Endothelial cell of umbilical vein (primary cell): ENCODE measurements around the gene ZBTB21. TPM values are rescaled to one million over a fixed set of nuclear protein-coding genes. Genes with fewer than 3 reads are reported as not detected.

Experiments used
- BruUV-seq: library from RNA; stranded (reverse); fragments of 400-500 nt; replicated peaks from 2 replicates; lab custom pipeline; 2021; lab: Mats Ljungman, UMichigan
- CTCF ChIA-PET: fragments of 300-600, 350-600 bp; sonication (Branson Sonifier 250); formaldehyde crosslinking; loops from one replicate; lab custom pipeline; 2021; ENCODE audit warnings: antibody characterized with exemption, inconsistent platforms; lab: Charles Lee
- POLR2A ChIA-PET: fragments of 300-600, 350-600 bp; sonication (Branson Sonifier 250); formaldehyde crosslinking; loops from one replicate; lab custom pipeline; 2021; ENCODE audit warnings: antibody characterized with exemption, inconsistent platforms; lab: Charles Lee
- DNase-seq: peaks from one replicate; pipeline ENCODE4 v3.0.0-alpha.2; 2011; ENCODE audit warnings: low read depth, low spot score
- FAIRE-seq: peaks from 2 replicates; lab custom pipeline; 2011; peaks lifted over from hg19 to GRCh38; lab: Jason Lieb, UNC
- H2AFZ ChIP-seq: 2 replicates; pipeline ENCODE4 v1.6.0; 2012; ENCODE audit warnings: low read depth, low read length, control low read depth, inconsistent platforms
- H3K27ac ChIP-seq: 2 replicates; pipeline ENCODE4 v1.5.1; 2011; ENCODE audit warnings: low read depth, mild to moderate bottlenecking, control low read depth, low read length, moderate library complexity; ENCODE audit not compliant: insufficient read depth
- H3K27me3 ChIP-seq, 2 experiments: 2 replicates each; pipeline versions ENCODE4 v1.6.0 to v1.6.1; 2011; ENCODE audit warnings: low read length in 2 of 2, mixed read lengths in 1 of 2; ENCODE audit not compliant: control insufficient read depth in 2 of 2, insufficient read depth in 2 of 2
- H3K36me3 ChIP-seq, 2 experiments: 2 replicates in 1 of 2; 3 replicates in 1 of 2; pipeline ENCODE4 v1.5.1; 2011; ENCODE audit warnings: low read length in 2 of 2, mild to moderate bottlenecking in 1 of 2, moderate library complexity in 1 of 2; ENCODE audit not compliant: control insufficient read depth in 2 of 2, insufficient read depth in 2 of 2; ENCODE audit errors: extremely low read depth in 1 of 2
- H3K4me1 ChIP-seq: 3 replicates; pipeline ENCODE4 v1.5.1; 2011; ENCODE audit warnings: mild to moderate bottlenecking, low read length; ENCODE audit not compliant: control insufficient read depth, insufficient read depth; ENCODE audit errors: extremely low read depth
- H3K4me2 ChIP-seq: 2 replicates; pipeline ENCODE4 v1.6.1; 2011; ENCODE audit warnings: low read length, control low read depth, mixed read lengths; ENCODE audit not compliant: insufficient read depth
- H3K4me3 ChIP-seq, 3 experiments: fragments of 200-600 bp in 1 of 3; sonication (generic), shearing (Covaris generic) in 1 of 3; replicated peaks in 1 of 3; 2 replicates each; pipeline ENCODE4 v1.5.1; 2011 to 2016; ENCODE audit warnings: control low read depth in 3 of 3, low read length in 3 of 3, mild to moderate bottlenecking in 2 of 3, inconsistent platforms in 1 of 3, low read depth in 1 of 3, moderate library complexity in 1 of 3; ENCODE audit not compliant: insufficient read depth in 1 of 3
- H3K79me2 ChIP-seq: 2 replicates; pipeline ENCODE4 v1.6.0; 2012; ENCODE audit warnings: low read length, inconsistent platforms; ENCODE audit not compliant: control insufficient read depth, insufficient read depth
- H3K9ac ChIP-seq: replicated peaks from 2 replicates; pipeline ENCODE3; 2011; ENCODE audit warnings: low read length, control low read depth; ENCODE audit not compliant: insufficient read depth; ENCODE audit errors: extremely low read depth
- H3K9me1 ChIP-seq: replicated peaks from 3 replicates; pipeline ENCODE4 v1.6.0; 2011; ENCODE audit warnings: mild to moderate bottlenecking, low read length; ENCODE audit not compliant: control insufficient read depth, insufficient read depth; ENCODE audit errors: extremely low read depth
- H3K9me3 ChIP-seq: replicated peaks from 2 replicates; pipeline ENCODE4 v1.5.1; 2012; ENCODE audit warnings: low read length, inconsistent platforms; ENCODE audit not compliant: control insufficient read depth, insufficient read depth
- H4K20me1 ChIP-seq: replicated peaks from 2 replicates; pipeline ENCODE3; 2011; ENCODE audit warnings: mild to moderate bottlenecking, low read length; ENCODE audit not compliant: control insufficient read depth, insufficient read depth; ENCODE audit errors: extremely low read depth
- CTCF ChIP-seq, 2 donors: IDR thresholded peaks; 1 replicate in 1 of 2; 2 replicates in 1 of 2; pipeline ENCODE4 v1.5.1; 2011; ENCODE audit warnings: low read length in 2 of 2, mild to moderate bottlenecking in 2 of 2, moderate library complexity in 2 of 2, control low read depth in 1 of 2, inconsistent platforms in 1 of 2, low read depth in 1 of 2; ENCODE audit not compliant: insufficient read depth in 1 of 2; ENCODE audit errors: extremely low read depth in 1 of 2
- EZH2 ChIP-seq: IDR thresholded peaks from 2 replicates; pipeline ENCODE4 v1.6.1; 2012; ENCODE audit warnings: borderline replicate concordance, low read depth, mild to moderate bottlenecking, moderate library complexity, low read length, inconsistent platforms; ENCODE audit not compliant: severe bottlenecking
- FOS ChIP-seq: IDR thresholded peaks from 2 replicates; pipeline ENCODE4 v1.6.1; 2011; ENCODE audit warnings: mild to moderate bottlenecking, low read length, moderate library complexity, borderline replicate concordance; ENCODE audit not compliant: insufficient read depth
- GATA2 ChIP-seq: IDR thresholded peaks from 2 replicates; pipeline ENCODE4 v1.7.0; 2011; ENCODE audit warnings: low read depth, mild to moderate bottlenecking, moderate library complexity, mixed read lengths, low read length; ENCODE audit not compliant: insufficient read length, insufficient read depth
- JUN ChIP-seq: IDR thresholded peaks from 2 replicates; pipeline ENCODE4 v1.6.1; 2011; ENCODE audit warnings: borderline replicate concordance, low read depth; ENCODE audit not compliant: insufficient read length, insufficient read depth
- MYC ChIP-seq: IDR thresholded peaks from one replicate; pipeline ENCODE4 v1.6.1; 2011; ENCODE audit warnings: mild to moderate bottlenecking, low read depth, low read length
- POLR2A ChIP-seq: IDR thresholded peaks from 2 replicates; pipeline ENCODE4 v1.6.1; 2012; ENCODE audit warnings: low read depth, mild to moderate bottlenecking, control low read depth, low read length
- POLR2AphosphoS5 ChIP-seq: IDR thresholded peaks from 2 replicates; pipeline ENCODE4 v1.6.1; 2012; ENCODE audit warnings: low read depth, mild to moderate bottlenecking, control low read depth, low read length, moderate library complexity; ENCODE audit not compliant: insufficient read depth
- dilution Hi-C: fragments of 300-500 bp; cut with MboI; formaldehyde crosslinking; loops from one replicate; pipeline ENCODE4 v1.15.0; 2019; ENCODE audit warnings: low sequenced_read_pairs; ENCODE audit not compliant: extremely low pct_ligation_motif_present
- intact Hi-C: fragments of 100-400 bp; cut with micrococcal nuclease; formaldehyde crosslinking; loops from one replicate; pipeline ENCODE4 v1.10.0; 2022
- polyA plus RNA-seq, 4 experiments: library from polyadenylated mRNA; depleted of rRNA in 3 of 4; stranded (reverse) in 3 of 4; unstranded in 1 of 4; fragments of >200 nt; gene quantifications; 2 replicates each; pipeline versions ENCODE4 v1.2.1 to v1.2.3, GENCODE V29; 2011 to 2012; ENCODE audit warnings: missing spikeins in 1 of 4
- total RNA-seq: library from RNA; stranded (reverse); gene quantifications from 2 replicates; pipeline ENCODE4 v1.2.3, GENCODE V29; 2021
- TF ChIP-seq, protein P1 (sequence below): IDR thresholded peaks from 2 replicates; pipeline ENCODE4 v1.6.1; 2011; ENCODE audit not compliant: insufficient read depth, insufficient read length

ZBTB21 gene
- total and polyA plus RNA-seq, 2 donors (not counting 3 experiments of a cell fraction or from before 2014, with no cell fraction given) = 2.8 to 12.4 TPM

- no peaks in the 10 kb centered on the region for H3K36me3 ChIP-seq
- DNase-seq = no peak
- H4K20me1 ChIP-seq = no peaks in the 10 kb centered on the region
- no peak overlapping the region for H3K27ac ChIP-seq
- H3K4me1 ChIP-seq = peaks cover 15% of the 10 kb centered on the region
- peaks cover 4% of the 10 kb centered on the region for H3K79me2 ChIP-seq
- dilution Hi-C loops = no loop called here
- intact Hi-C loops = loop anchor here (5.0 kb wide), 1 partner anchor 196 kb away; no protein-coding TSS in a partner anchor
- no peak overlapping the region for H3K4me3 ChIP-seq
- no peaks in the 10 kb centered on the region for H3K9me1 ChIP-seq
- H3K9me3 ChIP-seq = no peaks in the 10 kb centered on the region
- H2AFZ ChIP-seq = no peak overlapping the region
- H3K9ac ChIP-seq = no peak overlapping the region
- no peak for TF ChIP-seq EZH2
- no peak for TF ChIP-seq POLR2A
- no peak for TF ChIP-seq GATA2
- TF ChIP-seq CTCF (IDR thresholded peaks at IDR 0.05; ENCODE audit: extremely low read depth in 1 of 2, insufficient read depth in 1 of 2, low read depth in 1 of 2, low read length in 2 of 2) = no peak
- no peak for TF ChIP-seq JUN
- no peak for TF ChIP-seq FOS
- TF ChIP-seq, protein P1, sequence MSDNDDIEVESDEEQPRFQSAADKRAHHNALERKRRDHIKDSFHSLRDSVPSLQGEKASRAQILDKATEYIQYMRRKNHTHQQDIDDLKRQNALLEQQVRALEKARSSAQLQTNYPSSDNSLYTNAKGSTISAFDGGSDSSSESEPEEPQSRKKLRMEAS = no peak
- TF ChIP-seq POLR2AphosphoS5 = no peak
- TF ChIP-seq MYC = no peak
- POLR2A ChIA-PET = no interaction called here
- BruUV-seq = no TSS peak
- no peak overlapping the region for H3K4me2 ChIP-seq
- no peak for FAIRE-seq
- H3K27me3 ChIP-seq = peaks cover 3 to 14% of the 10 kb centered on the region in 2 experiments
- CTCF ChIA-PET = interaction anchor here (0.8 kb wide), 1 partner anchor 197 kb away, joined by 3 read pairs; no protein-coding TSS in a partner anchor
These were observed 3.2 kb upstream of the ZBTB21 start for GRCh38 chr21:42013376-42013775.
